ENCODE measurements around the gene TBC1D30. TPM values are rescaled to one million over a fixed set of nuclear protein-coding genes. Genes with fewer than 3 reads are reported as not detected.
A peak's percentile ranks its signal among the peaks of the same experiment; 100 is the strongest.

The TBC1D30 gene
- total RNA-seq, 1 donor from 2014 or later: 3.1 TPM

DNA sequence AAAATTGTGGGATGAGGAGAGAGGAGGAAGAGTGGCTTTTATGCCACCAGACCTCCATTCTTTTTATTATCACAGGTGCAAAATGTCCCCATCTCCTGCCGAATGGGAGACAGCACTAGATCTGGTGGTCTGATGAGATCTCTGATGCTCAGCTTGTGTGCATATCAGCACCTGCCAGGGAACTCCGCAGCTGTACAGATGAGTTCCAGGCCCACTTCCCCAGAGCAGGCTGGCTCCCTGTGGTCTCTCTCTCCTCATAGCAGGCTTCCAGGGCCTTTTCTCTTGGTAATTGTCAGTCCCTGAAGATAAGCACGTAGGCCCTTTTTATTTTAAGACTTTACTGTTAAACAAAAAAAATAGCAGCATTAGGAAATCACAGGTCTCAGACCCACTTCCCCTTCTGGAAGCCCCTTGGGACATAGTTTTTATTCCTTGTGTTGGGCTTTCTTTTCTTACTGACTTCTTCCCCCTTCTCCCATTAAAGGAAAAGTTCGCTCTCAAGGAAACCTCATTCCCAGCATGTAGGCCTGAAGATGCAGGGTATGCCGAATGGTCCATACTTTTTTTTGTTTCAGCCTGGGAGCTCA, 4.5 kb upstream of the TBC1D30 start:
- Mint-ChIP-seq H3K27ac (no peak overlapping the region), H3K4me1 (peaks cover 5% of the 10 kb centered on the region), H3K36me3 (peaks cover 2% of the 10 kb centered on the region), H3K4me3 (no peak overlapping the region), H3K9me3 (peaks cover 4% of the 10 kb centered on the region), H3K27me3 (ENCODE audit: low read depth) (peaks cover 37% of the 10 kb centered on the region)
- no peak for DNase-seq (ENCODE audit: low spot score in 2 of 2, unreplicated experiment in 2 of 2)
- TF ChIP-seq, protein P1, sequence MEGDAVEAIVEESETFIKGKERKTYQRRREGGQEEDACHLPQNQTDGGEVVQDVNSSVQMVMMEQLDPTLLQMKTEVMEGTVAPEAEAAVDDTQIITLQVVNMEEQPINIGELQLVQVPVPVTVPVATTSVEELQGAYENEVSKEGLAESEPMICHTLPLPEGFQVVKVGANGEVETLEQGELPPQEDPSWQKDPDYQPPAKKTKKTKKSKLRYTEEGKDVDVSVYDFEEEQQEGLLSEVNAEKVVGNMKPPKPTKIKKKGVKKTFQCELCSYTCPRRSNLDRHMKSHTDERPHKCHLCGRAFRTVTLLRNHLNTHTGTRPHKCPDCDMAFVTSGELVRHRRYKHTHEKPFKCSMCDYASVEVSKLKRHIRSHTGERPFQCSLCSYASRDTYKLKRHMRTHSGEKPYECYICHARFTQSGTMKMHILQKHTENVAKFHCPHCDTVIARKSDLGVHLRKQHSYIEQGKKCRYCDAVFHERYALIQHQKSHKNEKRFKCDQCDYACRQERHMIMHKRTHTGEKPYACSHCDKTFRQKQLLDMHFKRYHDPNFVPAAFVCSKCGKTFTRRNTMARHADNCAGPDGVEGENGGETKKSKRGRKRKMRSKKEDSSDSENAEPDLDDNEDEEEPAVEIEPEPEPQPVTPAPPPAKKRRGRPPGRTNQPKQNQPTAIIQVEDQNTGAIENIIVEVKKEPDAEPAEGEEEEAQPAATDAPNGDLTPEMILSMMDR (IDR thresholded peaks at IDR 0.05; ENCODE audit: unreplicated experiment): no peak

GRCh38 chr12:64820593-64820992, 3.9 kb upstream of the TBC1D30 start:
- Mint-ChIP-seq H3K4me3 (no peak overlapping the region), H3K27me3 (ENCODE audit: low read depth) (peaks cover 44% of the 10 kb centered on the region), H3K36me3 (peaks cover 2% of the 10 kb centered on the region), H3K27ac (no peak overlapping the region), H3K4me1 (peaks cover 8% of the 10 kb centered on the region), H3K9me3 (peaks cover 4% of the 10 kb centered on the region)
- TF ChIP-seq, protein P1 (IDR thresholded peaks at IDR 0.05; ENCODE audit: unreplicated experiment): no peak
- no peak for DNase-seq (ENCODE audit: low spot score in 2 of 2, unreplicated experiment in 2 of 2)

DNA sequence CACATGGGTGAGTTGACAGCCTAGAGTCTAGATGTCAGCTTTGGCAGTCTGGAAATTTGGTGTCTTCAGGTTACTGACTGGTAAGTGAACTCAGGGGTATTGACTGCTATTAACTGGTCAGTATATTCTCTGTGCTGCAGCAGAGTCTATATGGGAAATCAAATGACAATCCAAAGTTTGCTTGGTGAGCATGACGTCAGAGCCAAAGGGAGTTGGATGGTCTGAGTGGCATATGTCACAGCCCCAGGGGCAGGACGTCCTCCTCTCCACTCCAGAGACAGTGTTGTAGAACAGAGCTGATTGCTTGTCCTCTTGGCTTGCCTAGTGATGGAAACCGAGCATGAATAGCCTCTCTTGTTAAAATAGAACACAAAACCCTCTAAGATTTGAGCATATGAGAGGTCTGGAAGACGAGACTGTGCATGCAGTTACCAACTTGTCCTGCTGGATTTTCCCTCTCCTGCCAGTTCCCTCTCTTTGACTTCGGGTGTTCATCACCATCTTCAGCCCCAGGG, 3.3 kb upstream of the TBC1D30 start:
- no peak overlapping the region for H3K27ac Mint-ChIP-seq
- H3K9me3 Mint-ChIP-seq: peaks cover 4% of the 10 kb centered on the region
- no peak for DNase-seq (ENCODE audit: low spot score in 2 of 2, unreplicated experiment in 2 of 2)
- TF ChIP-seq, protein P1 (IDR thresholded peaks at IDR 0.05; ENCODE audit: unreplicated experiment): no peak
- peaks cover 2% of the 10 kb centered on the region for H3K36me3 Mint-ChIP-seq
- peaks cover 12% of the 10 kb centered on the region for H3K4me1 Mint-ChIP-seq
- peaks cover 50% of the 10 kb centered on the region for H3K27me3 Mint-ChIP-seq (ENCODE audit: low read depth)
- H3K4me3 Mint-ChIP-seq: no peak overlapping the region

GRCh38 chr12:64824130-64824499, 332 bp upstream of the TBC1D30 start:
- peaks cover 4% of the 10 kb centered on the region for H3K9me3 Mint-ChIP-seq
- H3K4me3 Mint-ChIP-seq: peak overlapping the region; percentile 68
- no peak for DNase-seq (ENCODE audit: low spot score in 2 of 2, unreplicated experiment in 2 of 2)

DNA sequence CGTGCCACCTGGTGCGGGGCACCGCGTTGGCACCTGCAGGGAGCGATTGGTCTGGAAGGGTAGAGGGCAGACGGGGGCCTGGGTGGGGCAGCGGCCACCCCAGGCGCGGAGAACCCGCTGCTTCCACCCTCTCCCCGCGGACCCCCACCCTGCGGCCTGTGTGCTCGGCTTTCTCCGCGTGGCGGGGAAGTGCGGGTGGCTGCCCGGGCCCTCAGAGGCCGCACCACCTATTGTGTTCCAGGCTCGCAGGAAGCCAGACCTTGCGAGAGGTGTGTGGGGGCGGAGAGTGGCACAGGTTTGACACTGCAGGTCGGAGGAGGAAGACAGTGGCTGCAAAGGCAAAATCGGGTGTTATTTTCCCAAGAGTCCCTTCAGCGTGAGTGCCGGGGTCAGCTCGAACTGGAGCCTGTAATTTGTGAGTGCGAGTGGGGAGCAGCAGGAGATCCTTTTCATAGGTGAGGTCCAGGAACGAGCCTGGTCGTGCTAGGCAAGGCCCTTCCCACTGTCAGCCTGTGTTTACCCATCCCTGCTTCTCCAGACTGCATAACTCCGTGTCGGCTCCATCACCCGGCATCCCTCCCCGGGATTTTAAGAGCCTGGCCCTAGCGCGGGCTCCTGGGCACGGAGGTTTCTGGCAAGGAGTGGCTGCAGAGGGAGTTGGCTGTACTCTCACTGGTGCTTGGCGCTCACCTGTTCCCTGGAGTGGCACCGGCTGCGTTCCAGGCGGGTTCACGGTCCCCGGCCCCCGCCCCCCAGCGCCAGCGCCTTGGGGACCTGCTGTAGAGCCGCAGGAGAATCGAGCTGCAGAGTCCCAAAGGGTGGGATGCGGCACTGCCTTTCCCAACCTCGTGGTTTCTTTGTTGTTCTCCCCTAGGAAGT, 935 bp downstream of the TBC1D30 start:
- Mint-ChIP-seq H3K27ac (no peak overlapping the region), H3K4me1 (peaks cover 16% of the 10 kb centered on the region), H3K36me3 (peaks cover 2% of the 10 kb centered on the region), H3K9me3 (peaks cover 4% of the 10 kb centered on the region), H3K27me3 (ENCODE audit: low read depth) (peaks cover 87% of the 10 kb centered on the region), H3K4me3 (peak overlapping the region; percentile 68)
- no peak for DNase-seq (ENCODE audit: low spot score in 2 of 2, unreplicated experiment in 2 of 2)
- TF ChIP-seq, protein P1 (IDR thresholded peaks at IDR 0.05; ENCODE audit: unreplicated experiment): no peak

More at GRCh38 chr12:64824130-64824499, 332 bp upstream of the TBC1D30 start:
- TF ChIP-seq, protein P1 (IDR thresholded peaks at IDR 0.05; ENCODE audit: unreplicated experiment): no peak
- Mint-ChIP-seq H3K27ac (no peak overlapping the region), H3K27me3 (ENCODE audit: low read depth) (peaks cover 75% of the 10 kb centered on the region), H3K4me1 (peaks cover 16% of the 10 kb centered on the region), H3K36me3 (peaks cover 2% of the 10 kb centered on the region)
